ENCODE data around the gene RCOR3. TPM values are rescaled to one million over a fixed set of nuclear protein-coding genes. Genes with fewer than 3 reads are reported as not detected.

Gene RCOR3
- total and polyA plus RNA-seq, 2 of the 8 experiments (the other 6 are each of a cell fraction or from before 2014, with no cell fraction given), result 21.4 to 36.3 TPM

DNA sequence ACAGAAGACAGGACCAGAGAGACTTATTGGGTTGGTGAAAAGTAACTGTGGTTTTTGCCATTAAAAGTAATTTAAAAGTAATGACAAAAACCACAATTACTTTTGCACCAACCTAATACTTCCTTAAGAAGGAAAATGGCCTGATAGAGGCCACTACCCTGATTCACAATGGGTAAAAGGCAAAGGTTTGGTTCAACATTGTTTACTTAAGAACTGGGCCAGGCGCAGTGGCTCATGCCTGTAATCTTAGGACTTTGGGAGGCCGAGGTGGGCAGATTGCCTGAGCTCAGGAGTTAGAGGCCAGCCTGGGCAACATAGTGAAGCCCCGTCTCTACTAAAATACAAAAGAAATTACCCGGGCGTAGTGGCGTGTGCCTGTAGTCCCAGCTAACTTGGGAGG, 48.2 kb upstream of the RCOR3 start:
- no peak overlapping the region for H3K14ac ChIP-seq (ENCODE audit: insufficient read length)
- POLR2A ChIA-PET (ENCODE audit: partially characterized antibody), result no interaction called here
- no peak for FAIRE-seq
- no peak for TF ChIP-seq NANOG (IDR thresholded peaks at IDR 0.05; ENCODE audit: insufficient read depth, low read depth, low read length, poor library complexity, severe bottlenecking)
- no peak for TF ChIP-seq FOSL1 (IDR thresholded peaks at IDR 0.05; ENCODE audit: insufficient read depth, low read depth, low read length)
- no peak for TF ChIP-seq CEBPB (IDR thresholded peaks at IDR 0.05; ENCODE audit: low read depth, low read length)
- no peak for TF ChIP-seq PHF8 (conservative IDR thresholded peaks at IDR 0.05; ENCODE audit: low read depth, low read length)
- TF ChIP-seq CHD2 (IDR thresholded peaks at IDR 0.05; ENCODE audit: low read length), result no peak
- no peak for TF ChIP-seq CBX5 (IDR thresholded peaks at IDR 0.05; ENCODE audit: low read depth, low read length)
- TF ChIP-seq JUND (IDR thresholded peaks at IDR 0.05; ENCODE audit: low read length), result no peak
- TF ChIP-seq, protein P1, sequence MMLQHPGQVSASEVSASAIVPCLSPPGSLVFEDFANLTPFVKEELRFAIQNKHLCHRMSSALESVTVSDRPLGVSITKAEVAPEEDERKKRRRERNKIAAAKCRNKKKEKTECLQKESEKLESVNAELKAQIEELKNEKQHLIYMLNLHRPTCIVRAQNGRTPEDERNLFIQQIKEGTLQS (IDR thresholded peaks at IDR 0.05; ENCODE audit: insufficient read depth, low read depth, low read length), result no peak
- no peak for TF ChIP-seq EZH2 (IDR thresholded peaks at IDR 0.05; ENCODE audit: low read depth, low read length, severe bottlenecking)
- TF ChIP-seq POU5F1 (IDR thresholded peaks at IDR 0.05; ENCODE audit: low read depth, low read length), result no peak
- TF ChIP-seq RNF2 (IDR thresholded peaks at IDR 0.05; ENCODE audit: borderline replicate concordance, low read depth, low read length, missing control alignments, poor library complexity, severe bottlenecking), result no peak
- TF ChIP-seq RBBP5 (IDR thresholded peaks at IDR 0.05; ENCODE audit: borderline replicate concordance, low read depth, low read length), result no peak
- TF ChIP-seq RFX5 (IDR thresholded peaks at IDR 0.05; ENCODE audit: borderline replicate concordance, low read depth, low read length), result no peak

More for the DNA sequence above, 48.2 kb upstream of the RCOR3 start:
- H4K20me1 ChIP-seq (replicated peaks in 1 of 2; ENCODE audit: control insufficient read depth in 1 of 2, insufficient read depth in 2 of 2, low read length in 2 of 2), result no peaks in the 10 kb centered on the region
- no peak overlapping the region for H3K4me2 ChIP-seq (ENCODE audit: insufficient read depth in 1 of 2, low read depth in 2 of 2, low read length in 2 of 2)
- H3K79me2 ChIP-seq (ENCODE audit: control insufficient read depth in 1 of 2, insufficient read depth in 2 of 2, low read length in 2 of 2), result no peaks in the 10 kb centered on the region
- H3K27me3 ChIP-seq (replicated peaks in 1 of 4; ENCODE audit: control insufficient read depth in 3 of 4, extremely low read depth in 1 of 4, insufficient read depth in 3 of 4, low read length in 3 of 4), result no peaks in the 10 kb centered on the region
- H3K56ac ChIP-seq (replicated peaks; ENCODE audit: insufficient read length, low read depth, low read length), result no peak overlapping the region
- no peak overlapping the region for H4K8ac ChIP-seq (ENCODE audit: extremely low read depth, insufficient read depth, low read length)
- H3K4me3 ChIP-seq (ENCODE audit: extremely low read depth in 1 of 4, insufficient read depth in 2 of 4, low read depth in 3 of 4, low read length in 4 of 4), result no peak overlapping the region
- no peak overlapping the region for H2BK15ac ChIP-seq (ENCODE audit: low read length)
- no peak overlapping the region for H3K9ac ChIP-seq (replicated peaks in 1 of 4; ENCODE audit: extremely low read depth in 1 of 4, low read depth in 3 of 4, low read length in 3 of 4)
- no peak overlapping the region for H4K91ac ChIP-seq (replicated peaks; ENCODE audit: insufficient read length, low read length)
- H3K79me1 ChIP-seq (ENCODE audit: low read depth, low read length), result no peaks in the 10 kb centered on the region
- no peaks in the 10 kb centered on the region for H3K4me1 ChIP-seq (replicated peaks in 1 of 4; ENCODE audit: control insufficient read depth in 3 of 4, insufficient read depth in 4 of 4, low read length in 3 of 4)
- no peak overlapping the region for H2BK5ac ChIP-seq (ENCODE audit: low read depth, low read length)
- no peak overlapping the region for H3K4ac ChIP-seq (replicated peaks; ENCODE audit: insufficient read length, low read depth, low read length)
- H2AFZ ChIP-seq (ENCODE audit: low read length), result no peak overlapping the region
- H3K36me3 ChIP-seq (ENCODE audit: control insufficient read depth in 2 of 4, insufficient read depth in 4 of 4, low read length in 3 of 4), result no peaks in the 10 kb centered on the region
- 96% methylated on average over 5 of the region's 6 CpGs; no CpG with 5 or more reads in 1 of the 2 experiments for WGBS, 2 experiments (ENCODE audit: extremely low coverage in 1 of 2, insufficient coverage in 1 of 2, insufficient read length in 1 of 2, insufficient replicate concordance in 2 of 2, low coverage in 1 of 2, low lambda C conversion rate in 2 of 2, missing lambda C conversion rate in 1 of 2)
- H4K5ac ChIP-seq (ENCODE audit: insufficient read length, low read depth, low read length), result no peak overlapping the region
- no peak overlapping the region for H2BK20ac ChIP-seq (ENCODE audit: low read length)
- H3K23me2 ChIP-seq (ENCODE audit: low read depth, low read length), result no peaks in the 10 kb centered on the region
- H3K23ac ChIP-seq (ENCODE audit: insufficient read length), result no peak overlapping the region
- no peak overlapping the region for H3K18ac ChIP-seq (ENCODE audit: extremely low read depth, low read length)
- CTCF ChIA-PET (ENCODE audit: partially characterized antibody), result interaction anchor here (0.6 kb wide), 1 partner anchor 804 kb away, joined by 3 read pairs; no protein-coding TSS in a partner anchor
- no peak for DNase-seq (ENCODE audit: low read depth in 1 of 2, low spot score in 2 of 2)
- no peak overlapping the region for H2AK5ac ChIP-seq (ENCODE audit: low read depth, low read length)
- H2BK12ac ChIP-seq (ENCODE audit: low read depth, low read length), result no peak overlapping the region
- no peak overlapping the region for H2BK120ac ChIP-seq (replicated peaks; ENCODE audit: low read depth, low read length)
- H3K9me3 ChIP-seq (ENCODE audit: insufficient read depth in 2 of 2, low read depth in 1 of 2, low read length in 1 of 2), result peaks cover 0 to 3% of the 10 kb centered on the region in 2 experiments; a peak in 1 of 4 replicates
- no peak overlapping the region for H3K27ac ChIP-seq (ENCODE audit: low read depth, low read length)
